ENCODE data around the gene DLG2.

The DLG2 gene

GRCh38 chr11:85167471-85167870, 459.7 kb downstream of the DLG2 start:
- Histone ChIP-seq H3K27me3 (ENCODE audit: insufficient read depth, poor library complexity, severe bottlenecking) (no peaks in the 10 kb centered on the region), H3K27ac (replicated peaks) (no peak overlapping the region), H3K4me3 (replicated peaks; ENCODE audit: insufficient read depth, low read length) (no peak overlapping the region)
- DNase-seq (ENCODE audit: low read depth in 1 of 2, low spot score in 1 of 2) = no peak
- TF ChIP-seq POLR2AphosphoS5 (IDR thresholded peaks at IDR 0.05; ENCODE audit: low read depth) = no peak
- no peak for TF ChIP-seq CTCF (IDR thresholded peaks at IDR 0.05; ENCODE audit: insufficient read depth, low read length)
- TF ChIP-seq GABPA (IDR thresholded peaks at IDR 0.05; ENCODE audit: low read depth) = no peak

GRCh38 chr11:85167038-85167437, 460.1 kb downstream of the DLG2 start:
- TF ChIP-seq, protein P1, sequence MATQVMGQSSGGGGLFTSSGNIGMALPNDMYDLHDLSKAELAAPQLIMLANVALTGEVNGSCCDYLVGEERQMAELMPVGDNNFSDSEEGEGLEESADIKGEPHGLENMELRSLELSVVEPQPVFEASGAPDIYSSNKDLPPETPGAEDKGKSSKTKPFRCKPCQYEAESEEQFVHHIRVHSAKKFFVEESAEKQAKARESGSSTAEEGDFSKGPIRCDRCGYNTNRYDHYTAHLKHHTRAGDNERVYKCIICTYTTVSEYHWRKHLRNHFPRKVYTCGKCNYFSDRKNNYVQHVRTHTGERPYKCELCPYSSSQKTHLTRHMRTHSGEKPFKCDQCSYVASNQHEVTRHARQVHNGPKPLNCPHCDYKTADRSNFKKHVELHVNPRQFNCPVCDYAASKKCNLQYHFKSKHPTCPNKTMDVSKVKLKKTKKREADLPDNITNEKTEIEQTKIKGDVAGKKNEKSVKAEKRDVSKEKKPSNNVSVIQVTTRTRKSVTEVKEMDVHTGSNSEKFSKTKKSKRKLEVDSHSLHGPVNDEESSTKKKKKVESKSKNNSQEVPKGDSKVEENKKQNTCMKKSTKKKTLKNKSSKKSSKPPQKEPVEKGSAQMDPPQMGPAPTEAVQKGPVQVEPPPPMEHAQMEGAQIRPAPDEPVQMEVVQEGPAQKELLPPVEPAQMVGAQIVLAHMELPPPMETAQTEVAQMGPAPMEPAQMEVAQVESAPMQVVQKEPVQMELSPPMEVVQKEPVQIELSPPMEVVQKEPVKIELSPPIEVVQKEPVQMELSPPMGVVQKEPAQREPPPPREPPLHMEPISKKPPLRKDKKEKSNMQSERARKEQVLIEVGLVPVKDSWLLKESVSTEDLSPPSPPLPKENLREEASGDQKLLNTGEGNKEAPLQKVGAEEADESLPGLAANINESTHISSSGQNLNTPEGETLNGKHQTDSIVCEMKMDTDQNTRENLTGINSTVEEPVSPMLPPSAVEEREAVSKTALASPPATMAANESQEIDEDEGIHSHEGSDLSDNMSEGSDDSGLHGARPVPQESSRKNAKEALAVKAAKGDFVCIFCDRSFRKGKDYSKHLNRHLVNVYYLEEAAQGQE (IDR thresholded peaks at IDR 0.05; ENCODE audit: insufficient replicate concordance, low read depth) = no peak
- Histone ChIP-seq H3K27me3 (ENCODE audit: insufficient read depth, poor library complexity, severe bottlenecking) (no peaks in the 10 kb centered on the region), H3K4me3 (replicated peaks; ENCODE audit: insufficient read depth, low read length) (no peak overlapping the region), H3K27ac (replicated peaks) (no peak overlapping the region)
- DNase-seq (ENCODE audit: low read depth in 1 of 2, low spot score in 1 of 2) = no peak

GRCh38 chr11:85165819-85166218, 461.3 kb downstream of the DLG2 start:
- no peak overlapping the region for H3K27ac ChIP-seq (replicated peaks)
- TF ChIP-seq SPI1 (IDR thresholded peaks at IDR 0.05; ENCODE audit: borderline replicate concordance, low read depth) = no peak
- no peak for TF ChIP-seq CTCF (IDR thresholded peaks at IDR 0.05; ENCODE audit: insufficient read depth, low read length)
- TF ChIP-seq, protein P1 (IDR thresholded peaks at IDR 0.05; ENCODE audit: insufficient replicate concordance, low read depth) = no peak
- no peak for TF ChIP-seq POLR2AphosphoS5 (IDR thresholded peaks at IDR 0.05; ENCODE audit: low read depth)
- TF ChIP-seq GABPA (IDR thresholded peaks at IDR 0.05; ENCODE audit: low read depth) = no peak
- no peak overlapping the region for H3K4me3 ChIP-seq (replicated peaks; ENCODE audit: insufficient read depth, low read length)
- H3K27me3 ChIP-seq (ENCODE audit: insufficient read depth, poor library complexity, severe bottlenecking) = no peaks in the 10 kb centered on the region
- no peak for DNase-seq (ENCODE audit: low read depth in 1 of 2, low spot score in 1 of 2)

DNA sequence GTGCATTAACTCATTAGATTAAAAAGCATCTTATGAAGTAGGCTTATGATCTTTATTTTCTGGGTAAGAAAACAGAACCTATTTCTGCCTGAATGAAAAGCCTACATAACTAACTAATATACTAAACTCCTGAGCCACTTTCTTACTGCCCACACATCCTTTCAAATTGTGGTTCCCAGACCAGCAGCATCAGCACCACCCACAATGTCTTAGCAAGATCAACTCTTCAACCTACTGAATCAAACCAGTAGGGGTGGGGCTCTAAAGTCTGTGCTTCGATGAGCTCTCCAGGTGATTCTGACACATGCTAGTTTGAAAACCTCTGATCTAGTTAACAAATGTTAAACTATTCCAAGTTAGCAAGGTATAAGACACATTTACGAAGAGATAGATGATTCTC, 462.4 kb downstream of the DLG2 start:
- Histone ChIP-seq H3K27ac (replicated peaks) (no peak overlapping the region), H3K27me3 (ENCODE audit: insufficient read depth, poor library complexity, severe bottlenecking) (no peaks in the 10 kb centered on the region), H3K4me3 (replicated peaks; ENCODE audit: insufficient read depth, low read length) (no peak overlapping the region)
- no peak for DNase-seq (ENCODE audit: low read depth in 1 of 2, low spot score in 1 of 2)
- no peak for TF ChIP-seq GABPA (IDR thresholded peaks at IDR 0.05; ENCODE audit: low read depth)
- no peak for TF ChIP-seq SPI1 (IDR thresholded peaks at IDR 0.05; ENCODE audit: borderline replicate concordance, low read depth)
- TF ChIP-seq, protein P1 (IDR thresholded peaks at IDR 0.05; ENCODE audit: insufficient replicate concordance, low read depth) = no peak
- TF ChIP-seq CTCF (IDR thresholded peaks at IDR 0.05; ENCODE audit: insufficient read depth, low read length) = no peak
- TF ChIP-seq POLR2AphosphoS5 (IDR thresholded peaks at IDR 0.05; ENCODE audit: low read depth) = no peak
